Measurements from ENCODE around the gene ZCWPW2. TPM values are rescaled to one million over a fixed set of nuclear protein-coding genes. Genes with fewer than 3 reads are reported as not detected.

ZCWPW2 gene
- total RNA-seq, 2 experiments from 2014 or later, result 0.19 to 0.32 TPM

Other genes with a start within 250 kb of the ZCWPW2 start
- gene CMC1, start 107.1 kb upstream of the ZCWPW2 start, total RNA-seq, result 10 to 100 TPM; 23.2 to 23.7 TPM
- 10 to 100 TPM; 38.3 to 42.0 TPM for gene AZI2, start 103 bp downstream of the ZCWPW2 start, total RNA-seq

Measured in activated naive CD8-positive, alpha-beta T cell treated with anti-CD3 and anti-CD28 coated beads for 36 hours (primary cell).